H1 (cell line): ENCODE results near the gene LDLRAD4. TPM values are rescaled to one million over a fixed set of nuclear protein-coding genes. Genes with fewer than 3 reads are reported as not detected.

Source experiments
- CTCF ChIA-PET: fragments of 300-600 bp; sonication (Branson Sonifier 250); formaldehyde crosslinking; loops from one replicate; lab custom pipeline; 2021; ENCODE audit not compliant: partially characterized antibody; lab: Charles Lee
- POLR2A ChIA-PET: fragments of 300-600 bp; sonication (Branson Sonifier 250); formaldehyde crosslinking; loops from one replicate; lab custom pipeline; 2021; ENCODE audit warnings: inconsistent platforms; ENCODE audit not compliant: partially characterized antibody; lab: Charles Lee
- DNase-seq, 2 experiments: peaks; one replicate each; pipeline versions ENCODE4 v3.0.0 to v3.0.0-alpha.2; 2010 to 2022; ENCODE audit warnings: low spot score in 2 of 2, low read depth in 1 of 2, mixed read lengths in 1 of 2
- FAIRE-seq: peaks from 2 replicates; lab custom pipeline; 2011; peaks lifted over from hg19 to GRCh38; lab: Jason Lieb, UNC
- H2AFZ ChIP-seq: 2 replicates; pipeline ENCODE4 v1.8.1; 2012; ENCODE audit warnings: low read length, inconsistent platforms
- H2AK5ac ChIP-seq: 2 replicates; pipeline ENCODE4 v1.6.1; 2013; ENCODE audit warnings: low read depth, low read length
- H2BK120ac ChIP-seq: replicated peaks from 2 replicates; pipeline ENCODE3; 2013; ENCODE audit warnings: low read depth, low read length, inconsistent platforms
- H2BK12ac ChIP-seq: 2 replicates; pipeline ENCODE4 v1.6.1; 2013; ENCODE audit warnings: low read depth, low read length
- H2BK15ac ChIP-seq: 2 replicates; pipeline ENCODE4 v1.6.1; 2013; ENCODE audit warnings: low read length
- H2BK20ac ChIP-seq: 2 replicates; pipeline ENCODE4 v1.6.1; 2013; ENCODE audit warnings: low read length
- H2BK5ac ChIP-seq: 2 replicates; pipeline ENCODE4 v1.6.1; 2013; ENCODE audit warnings: low read depth, low read length
- H3K14ac ChIP-seq: 2 replicates; pipeline ENCODE4 v1.6.1; 2013; ENCODE audit warnings: inconsistent platforms; ENCODE audit not compliant: insufficient read length
- H3K18ac ChIP-seq: 2 replicates; pipeline ENCODE4 v1.6.1; 2013; ENCODE audit warnings: low read length; ENCODE audit errors: extremely low read depth
- H3K23ac ChIP-seq: 2 replicates; pipeline ENCODE4 v1.6.1; 2013; ENCODE audit warnings: inconsistent platforms; ENCODE audit not compliant: insufficient read length
- H3K23me2 ChIP-seq: 2 replicates; pipeline ENCODE4 v1.6.1; 2013; ENCODE audit warnings: low read depth, low read length
- H3K27ac ChIP-seq: 2 replicates; pipeline ENCODE4 v1.6.1; 2011; ENCODE audit warnings: low read depth, low read length, inconsistent platforms
- H3K27me3 ChIP-seq, 4 experiments: replicated peaks in 1 of 4; 1 replicate in 1 of 4; 2 replicates in 3 of 4; pipeline versions ENCODE4 v1.6.1 to v1.8.1; 2011 to 2013; ENCODE audit warnings: low read length in 3 of 4, mild to moderate bottlenecking in 3 of 4, inconsistent platforms in 2 of 4, mixed read lengths in 2 of 4, moderate library complexity in 1 of 4; ENCODE audit not compliant: control insufficient read depth in 3 of 4, insufficient read depth in 3 of 4; ENCODE audit errors: extremely low read depth in 1 of 4
- H3K36me3 ChIP-seq, 4 experiments: 2 replicates each; pipeline versions ENCODE4 v1.6.1 to v1.8.1; 2011 to 2013; ENCODE audit warnings: mild to moderate bottlenecking in 4 of 4, low read length in 3 of 4, moderate library complexity in 2 of 4, control low read depth in 1 of 4, inconsistent platforms in 1 of 4; ENCODE audit not compliant: insufficient read depth in 4 of 4, control insufficient read depth in 2 of 4
- H3K4ac ChIP-seq: replicated peaks from 2 replicates; pipeline ENCODE3; 2013; ENCODE audit warnings: low read length, low read depth, mixed read lengths, inconsistent platforms; ENCODE audit not compliant: insufficient read length
- H3K4me1 ChIP-seq, 4 experiments: replicated peaks in 1 of 4; 1 replicate in 1 of 4; 2 replicates in 3 of 4; pipeline versions ENCODE4 v1.6.1 to v1.8.1; 2011 to 2013; ENCODE audit warnings: low read length in 3 of 4, inconsistent platforms in 2 of 4, mixed read lengths in 1 of 4; ENCODE audit not compliant: insufficient read depth in 4 of 4, control insufficient read depth in 3 of 4
- H3K4me2 ChIP-seq, 2 experiments: 2 replicates each; pipeline versions ENCODE4 v1.6.1 to v1.8.1; 2011 to 2013; ENCODE audit warnings: low read depth in 2 of 2, low read length in 2 of 2, control low read depth in 1 of 2, inconsistent platforms in 1 of 2, mild to moderate bottlenecking in 1 of 2; ENCODE audit not compliant: insufficient read depth in 1 of 2
- H3K4me3 ChIP-seq, 4 experiments: fragments of 200-600, 300-600 bp in 1 of 4; sonication (generic), shearing (Covaris generic), sonication (Bioruptor Twin) in 1 of 4; 2 replicates each; pipeline versions ENCODE4 v1.5.1 to v1.8.1; 2011 to 2016; ENCODE audit warnings: low read length in 4 of 4, low read depth in 3 of 4, control low read depth in 2 of 4, inconsistent platforms in 2 of 4, mild to moderate bottlenecking in 2 of 4, mixed read lengths in 1 of 4, moderate library complexity in 1 of 4; ENCODE audit not compliant: insufficient read depth in 2 of 4; ENCODE audit errors: extremely low read depth in 1 of 4
- H3K56ac ChIP-seq: replicated peaks from 2 replicates; pipeline ENCODE3; 2013; ENCODE audit warnings: low read depth, mild to moderate bottlenecking, mixed read lengths, low read length, inconsistent platforms; ENCODE audit not compliant: insufficient read length
- H3K79me1 ChIP-seq: 2 replicates; pipeline ENCODE4 v1.6.1; 2013; ENCODE audit warnings: low read depth, low read length, control low read depth
- H3K79me2 ChIP-seq, 2 experiments: 2 replicates each; pipeline versions ENCODE4 v1.6.1 to v1.8.1; 2012 to 2013; ENCODE audit warnings: low read length in 2 of 2, mild to moderate bottlenecking in 2 of 2, inconsistent platforms in 1 of 2; ENCODE audit not compliant: insufficient read depth in 2 of 2, control insufficient read depth in 1 of 2
- H3K9ac ChIP-seq, 4 experiments: replicated peaks in 1 of 4; 1 replicate in 1 of 4; 2 replicates in 3 of 4; pipeline versions ENCODE4 v1.6.1 to v1.8.1; 2011 to 2013; ENCODE audit warnings: low read depth in 3 of 4, low read length in 3 of 4, control low read depth in 2 of 4, mild to moderate bottlenecking in 2 of 4, moderate library complexity in 2 of 4, inconsistent platforms in 1 of 4; ENCODE audit errors: extremely low read depth in 1 of 4
- H3K9me3 ChIP-seq, 2 experiments: 2 replicates each; pipeline versions ENCODE4 v1.6.1 to v1.8.1; 2012 to 2013; ENCODE audit warnings: mild to moderate bottlenecking in 2 of 2, moderate library complexity in 2 of 2, control low read depth in 1 of 2, inconsistent platforms in 1 of 2, low read depth in 1 of 2, low read length in 1 of 2, mixed read lengths in 1 of 2; ENCODE audit not compliant: insufficient read depth in 2 of 2
- H4K20me1 ChIP-seq, 2 experiments: replicated peaks in 1 of 2; 2 replicates each; pipeline versions ENCODE3 to v1.8.1; 2011 to 2013; ENCODE audit warnings: inconsistent platforms in 2 of 2, low read length in 2 of 2, mild to moderate bottlenecking in 1 of 2; ENCODE audit not compliant: insufficient read depth in 2 of 2, control insufficient read depth in 1 of 2
- H4K5ac ChIP-seq: 2 replicates; pipeline ENCODE4 v1.6.1; 2013; ENCODE audit warnings: low read length, low read depth, mixed read lengths, inconsistent platforms; ENCODE audit not compliant: insufficient read length
- H4K8ac ChIP-seq: 2 replicates; pipeline ENCODE4 v1.8.0; 2013; ENCODE audit warnings: mild to moderate bottlenecking, moderate library complexity, low read length, inconsistent platforms; ENCODE audit not compliant: insufficient read depth; ENCODE audit errors: extremely low read depth
- H4K91ac ChIP-seq: replicated peaks from 2 replicates; pipeline ENCODE3; 2013; ENCODE audit warnings: low read length, mixed read lengths, inconsistent platforms; ENCODE audit not compliant: insufficient read length
- ATF3 ChIP-seq: IDR thresholded peaks from 2 replicates; pipeline ENCODE4 v1.6.1; 2011; ENCODE audit warnings: low read depth, mild to moderate bottlenecking, low read length; ENCODE audit not compliant: insufficient read depth
- MAFK ChIP-seq: IDR thresholded peaks from 2 replicates; pipeline ENCODE4 v1.6.1; 2012; ENCODE audit warnings: low read depth, mild to moderate bottlenecking, improper control_type of control experiment, low read length
- MAX ChIP-seq: IDR thresholded peaks from 2 replicates; pipeline ENCODE4 v1.6.1; 2012; ENCODE audit warnings: inconsistent platforms
- SIRT6 ChIP-seq: IDR thresholded peaks from one replicate; pipeline ENCODE4 v1.7.1; 2012; ENCODE audit warnings: low read length, inconsistent platforms
- TBP ChIP-seq: IDR thresholded peaks from 2 replicates; pipeline ENCODE4 v1.6.1; 2011; ENCODE audit warnings: low read depth, low read length, improper control_type of control experiment
- USF2 ChIP-seq: IDR thresholded peaks from 2 replicates; pipeline ENCODE4 v1.6.1; 2011; ENCODE audit warnings: low read length, improper control_type of control experiment
- YY1 ChIP-seq: IDR thresholded peaks from 2 replicates; pipeline ENCODE4 v1.6.1; 2011; ENCODE audit warnings: low read depth, mild to moderate bottlenecking, low read length
- WGBS, 2 experiments: shearing (Covaris generic) in 1 of 2; methylation state at CpG; one replicate each; pipeline versions ENCODE4 v1.1.6 to v1.1.7; 2013 to 2015; ENCODE audit warnings: low lambda C conversion rate in 2 of 2, mixed read lengths in 2 of 2, inconsistent platforms in 1 of 2, low coverage in 1 of 2, missing lambda C conversion rate in 1 of 2; ENCODE audit not compliant: insufficient replicate concordance in 2 of 2, insufficient coverage in 1 of 2, insufficient read length in 1 of 2; ENCODE audit errors: extremely low coverage in 1 of 2, missing lambda C conversion rate in 1 of 2; 5-methylcytosine and 5-hydroxymethylcytosine counted together
- polyA plus RNA-seq, 7 experiments: library from polyadenylated mRNA; depleted of rRNA in 3 of 7; stranded (reverse) in 5 of 7; unstranded in 2 of 7; fragments of >200 nt in 5 of 7; fragments of 200-250 nt in 2 of 7; gene quantifications; 1 replicate in 5 of 7; 2 replicates in 1 of 7; 4 replicates in 1 of 7; pipeline versions ENCODE4 v1.2.1 to v1.2.3, GENCODE V29; 2011 to 2013; ENCODE audit warnings: missing spikeins in 2 of 7, mixed read lengths in 2 of 7
- total RNA-seq: library from RNA; stranded (reverse); fragmentation: NEBNext Ultra II Directional; extraction: Animal tissue kit (Norgen Biotek cat#: 25700); gene quantifications from 2 replicates; pipeline ENCODE4 v1.2.1, GENCODE V29; 2021

LDLRAD4 gene
- total and polyA plus RNA-seq, 2 of the 8 experiments (the other 6 are each of a cell fraction or from before 2014, with no cell fraction given): 0.77 to 1.4 TPM

GRCh38 chr18:13564579-13564978 is 346.0 kb downstream of the LDLRAD4 start:
- CTCF ChIA-PET: no interaction called here
- POLR2A ChIA-PET: no interaction called here

More at GRCh38 chr18:13564579-13564978, 346.0 kb downstream of the LDLRAD4 start:
- no peak overlapping the region for H4K91ac ChIP-seq
- H3K9me3 ChIP-seq: no peaks in the 10 kb centered on the region
- H3K27ac ChIP-seq: no peak overlapping the region
- no peak overlapping the region for H4K5ac ChIP-seq
- H2BK5ac ChIP-seq: no peak overlapping the region
- H3K14ac ChIP-seq: no peak overlapping the region
- H3K79me1 ChIP-seq: no peaks in the 10 kb centered on the region
- no peak overlapping the region for H2AK5ac ChIP-seq
- H4K8ac ChIP-seq: no peak overlapping the region
- H2BK12ac ChIP-seq: no peak overlapping the region
- H3K23ac ChIP-seq: no peak overlapping the region
- no peaks in the 10 kb centered on the region for H3K36me3 ChIP-seq
- peaks cover 0 to 6% (median 0%) of the 10 kb centered on the region in 4 experiments; a peak in 3 of 7 replicates for H3K4me1 ChIP-seq
- TF ChIP-seq ATF3: no peak
- TF ChIP-seq TBP: no peak
- TF ChIP-seq MAFK: no peak
- TF ChIP-seq SIRT6: no peak
- TF ChIP-seq MAX: no peak
- TF ChIP-seq USF2: no peak
- no peak for TF ChIP-seq YY1
- TF ChIP-seq, all 59 proteins: peak for 0
- Histone ChIP-seq H3K23me2 (no peaks in the 10 kb centered on the region), H3K4me3 (no peak overlapping the region), H3K9ac (no peak overlapping the region), H2AFZ (no peak overlapping the region), H3K4ac (no peak overlapping the region), H4K20me1 (no peaks in the 10 kb centered on the region), H3K4me2 (no peak overlapping the region), H3K27me3 (no peaks in the 10 kb centered on the region), H3K18ac (no peak overlapping the region), H3K56ac (no peak overlapping the region), H2BK20ac (no peak overlapping the region), H3K79me2 (no peaks in the 10 kb centered on the region), H2BK120ac (no peak overlapping the region), H2BK15ac (no peak overlapping the region)
- DNase-seq (no peak), FAIRE-seq (no peak)
- WGBS, 2 experiments: 77% methylated on average over 9 of the region's 13 CpGs; no CpG with 5 or more reads in 1 of the 2 experiments
